GM18526 (cell line): ENCODE measurements around the gene TRUB1.

Source experiments
- POLR2A ChIP-seq: IDR thresholded peaks from 3 replicates; pipeline ENCODE4 v1.6.1; 2011; ENCODE audit not compliant: insufficient read length; ENCODE audit errors: extremely low read depth

Gene TRUB1

DNA sequence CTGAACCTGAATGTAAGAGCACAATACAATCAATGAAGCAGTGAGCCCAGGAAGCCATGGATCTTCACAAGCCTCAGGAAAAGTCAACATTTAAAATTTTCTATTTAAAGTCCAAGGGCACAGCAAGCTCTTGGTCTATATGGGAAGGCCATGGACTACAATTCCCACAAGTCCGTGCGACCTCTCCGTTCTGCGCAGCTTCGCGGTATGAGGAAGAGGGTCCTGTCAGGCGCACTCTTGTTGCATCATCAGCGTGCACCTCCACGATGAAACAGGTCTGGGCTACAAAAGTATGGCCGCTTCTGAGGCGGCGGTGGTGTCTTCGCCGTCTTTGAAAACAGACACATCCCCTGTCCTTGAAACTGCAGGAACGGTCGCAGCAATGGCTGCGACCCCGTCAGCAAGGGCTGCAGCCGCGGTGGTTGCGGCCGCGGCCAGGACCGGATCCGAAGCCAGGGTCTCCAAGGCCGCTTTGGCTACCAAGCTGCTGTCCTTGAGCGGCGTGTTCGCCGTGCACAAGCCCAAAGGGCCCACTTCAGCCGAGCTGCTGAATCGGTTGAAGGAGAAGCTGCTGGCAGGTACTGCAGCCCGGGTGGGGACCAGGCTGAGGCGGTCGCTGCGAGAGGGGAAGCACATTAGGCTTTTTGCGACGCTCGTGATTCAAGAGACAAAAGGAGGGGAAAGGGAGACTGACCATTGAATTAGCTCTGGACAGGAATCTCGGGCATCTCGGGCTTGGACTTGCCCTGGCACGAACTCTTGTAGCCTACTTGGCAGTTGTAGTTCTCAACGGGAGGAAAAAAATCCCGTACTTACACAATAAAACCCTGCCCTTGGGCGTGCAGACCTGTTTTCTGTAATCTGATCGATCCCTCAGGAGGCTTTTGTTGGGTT lies at the start of gene TRUB1:
Gene TRUB1, plus strand, starts transcription at position 234 of the 894 bp plus-strand sequence. Its CDS starts 59 bp downstream, at position 293.
- peak; percentile 84 for TF ChIP-seq POLR2A

DNA sequence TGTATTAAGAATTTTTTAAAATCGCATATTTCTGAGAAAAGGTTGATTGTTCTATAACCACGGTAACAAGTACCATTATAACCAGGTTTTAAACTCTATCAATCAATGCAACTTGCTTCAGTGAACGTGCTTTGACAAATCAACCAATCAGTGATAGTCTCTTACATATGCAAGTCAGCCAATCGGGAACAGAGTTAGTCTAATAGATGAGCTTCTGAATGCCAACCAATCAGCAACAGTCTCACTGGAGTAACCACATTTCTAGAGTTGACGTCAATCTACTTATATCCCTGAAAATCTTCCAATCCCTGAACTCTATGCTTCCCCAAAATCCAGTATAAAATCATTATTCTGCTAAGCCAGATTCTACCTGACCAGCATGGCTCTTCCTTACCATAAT lies 44.7 kb upstream of the TRUB1 start:
- no peak for TF ChIP-seq POLR2A

DNA sequence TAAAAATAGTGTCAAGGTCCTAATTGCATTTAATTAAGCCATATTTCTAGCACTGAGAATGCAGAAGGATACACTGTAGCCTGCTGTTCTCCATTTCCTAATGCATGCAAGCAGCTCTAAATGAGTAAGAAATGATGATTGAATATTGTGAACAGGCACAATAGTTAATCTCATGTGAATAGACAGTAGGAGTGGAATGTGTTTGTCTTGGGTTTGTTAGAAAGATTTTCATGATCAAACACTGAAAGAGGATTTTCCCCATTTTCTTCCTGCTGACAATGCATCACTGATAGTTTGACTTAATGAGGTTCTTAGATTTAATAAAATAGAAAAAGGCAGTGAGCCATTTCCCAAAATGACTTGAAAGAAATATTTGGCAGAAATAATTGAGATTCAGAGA lies 43.1 kb upstream of the TRUB1 start:
- no peak for TF ChIP-seq POLR2A

DNA sequence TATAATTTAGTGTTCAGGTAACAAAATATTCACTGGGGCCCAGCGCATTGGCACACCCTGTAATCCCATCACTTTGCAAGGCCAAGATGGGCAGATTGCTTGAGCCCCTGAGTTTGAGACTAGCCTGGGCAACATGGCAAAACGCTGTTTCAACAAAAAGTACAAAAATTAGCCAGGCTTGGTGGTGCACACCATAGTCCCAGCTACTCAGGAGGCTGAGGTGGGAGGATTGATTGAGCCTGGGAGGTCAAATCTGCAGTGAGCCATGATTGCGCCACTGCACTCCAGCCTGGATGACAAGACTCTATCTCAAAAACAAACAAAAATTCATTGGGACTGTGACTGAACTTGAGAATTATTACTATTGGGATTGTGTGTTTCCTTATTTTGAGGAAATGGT lies 40.4 kb upstream of the TRUB1 start:
- TF ChIP-seq POLR2A = no peak

DNA sequence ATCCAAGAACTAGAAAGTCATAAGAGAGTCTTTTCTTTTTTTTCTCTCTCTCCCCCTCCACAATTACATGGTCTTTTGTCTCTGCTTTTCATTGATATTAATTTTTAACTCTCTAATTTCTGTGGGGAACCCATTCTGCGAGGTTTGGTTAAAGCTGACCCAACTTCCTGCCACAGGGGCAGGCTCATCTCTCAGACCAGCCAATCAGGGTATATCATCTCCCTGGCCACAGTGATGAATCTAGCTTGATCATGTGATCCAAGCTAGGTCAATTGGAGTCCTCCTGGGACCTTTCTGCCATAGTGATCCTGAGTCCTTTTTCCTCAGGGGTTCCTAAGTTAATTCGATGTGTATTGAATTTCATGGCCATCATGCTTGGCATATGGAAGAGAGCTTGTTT lies 38.0 kb upstream of the TRUB1 start:
- no peak for TF ChIP-seq POLR2A

DNA sequence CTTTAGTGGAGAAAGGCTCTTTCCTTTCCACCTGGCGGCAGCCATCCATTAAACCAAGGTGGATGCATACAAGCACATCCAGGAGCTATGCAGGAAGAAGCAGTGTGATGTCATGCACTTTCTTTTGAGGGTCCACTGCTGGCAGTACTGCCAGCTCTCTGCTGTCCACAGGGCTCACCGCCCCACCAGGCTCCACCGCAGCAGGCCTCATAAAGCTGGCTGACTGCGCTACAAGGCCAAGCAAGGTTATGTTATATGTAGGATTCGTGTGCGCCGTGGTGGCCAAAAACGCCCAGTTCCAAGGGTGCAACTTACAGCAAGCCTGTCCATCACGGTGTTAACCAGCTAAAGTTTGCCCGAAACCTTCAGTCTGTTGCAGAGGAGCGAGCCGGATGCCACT lies 37.3 kb upstream of the TRUB1 start:
- no peak for TF ChIP-seq POLR2A

DNA sequence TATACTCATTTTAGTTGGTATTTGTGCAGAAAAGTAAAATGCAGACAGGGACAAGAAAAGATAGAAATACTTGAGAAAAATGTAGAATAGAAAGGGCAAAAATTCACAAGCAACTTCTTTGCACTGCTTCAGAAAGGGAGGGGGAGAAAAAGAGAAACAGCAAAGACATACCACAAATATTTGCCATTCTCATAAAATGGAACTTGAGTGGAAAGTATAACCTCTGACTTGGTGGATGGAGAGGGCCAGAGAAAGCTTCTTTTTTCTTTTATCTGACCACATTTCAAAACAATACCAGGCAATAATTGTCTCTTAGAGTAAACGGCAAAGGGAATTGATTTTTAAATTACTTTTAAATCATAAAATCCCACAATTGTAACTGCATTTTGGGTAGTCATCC lies 35.8 kb upstream of the TRUB1 start:
- no peak for TF ChIP-seq POLR2A

DNA sequence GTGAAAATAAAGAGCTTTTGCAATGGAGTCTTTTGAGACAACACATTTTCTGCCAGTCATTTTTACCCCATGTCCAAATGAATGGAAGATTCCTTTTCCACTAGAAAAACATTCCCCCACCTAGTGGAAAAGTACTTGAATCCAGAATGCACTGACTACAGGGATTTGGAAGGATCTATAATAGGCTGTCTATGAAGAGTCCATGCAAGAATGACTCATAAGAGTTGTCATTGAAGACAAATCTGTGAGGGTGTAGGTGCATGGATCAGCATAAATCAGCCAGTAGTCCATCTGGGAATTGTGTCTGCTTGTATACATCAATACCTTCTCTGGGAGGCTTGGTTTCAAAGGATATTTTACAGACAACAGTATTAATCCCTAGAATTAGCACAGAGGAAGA lies 32.5 kb upstream of the TRUB1 start:
- TF ChIP-seq POLR2A = no peak

DNA sequence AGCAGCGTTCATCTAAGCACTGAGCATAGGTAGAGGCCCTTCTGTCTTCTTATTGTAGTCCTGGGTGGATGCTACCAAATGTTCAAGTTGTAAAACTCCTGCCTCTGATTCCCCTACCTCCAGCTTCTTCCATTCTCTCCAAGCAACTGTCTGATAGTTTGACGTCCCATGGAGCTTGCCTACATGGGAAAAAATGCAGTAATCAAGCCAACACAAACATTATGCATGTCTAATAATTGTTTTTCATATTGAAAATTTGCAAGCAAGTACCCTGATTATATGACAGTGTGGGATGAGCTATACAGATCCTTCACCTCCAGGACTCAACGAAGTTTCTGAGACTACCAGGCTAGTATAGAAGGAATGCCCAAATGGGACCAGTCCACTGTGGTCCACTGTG lies 31.0 kb upstream of the TRUB1 start:
- no peak for TF ChIP-seq POLR2A

DNA sequence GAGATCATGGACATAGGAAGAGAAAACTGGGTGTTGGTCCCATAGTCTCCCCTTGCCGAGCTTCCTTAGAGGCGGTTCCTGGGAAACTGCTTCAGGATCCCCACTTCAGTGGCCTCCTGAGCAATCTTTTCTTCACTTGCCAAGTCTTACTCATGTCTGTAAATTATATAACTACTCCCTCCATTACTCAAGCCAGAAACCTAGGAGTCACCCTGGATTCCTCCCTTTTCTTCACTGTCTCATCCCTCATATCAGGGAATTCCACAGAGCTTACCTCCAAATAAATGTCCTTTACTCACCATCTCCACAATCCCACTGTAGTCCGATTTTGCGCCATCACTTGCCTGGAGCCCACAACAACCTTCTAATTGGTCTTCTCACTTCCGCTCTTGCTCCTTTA lies 29.1 kb upstream of the TRUB1 start:
- no peak for TF ChIP-seq POLR2A

DNA sequence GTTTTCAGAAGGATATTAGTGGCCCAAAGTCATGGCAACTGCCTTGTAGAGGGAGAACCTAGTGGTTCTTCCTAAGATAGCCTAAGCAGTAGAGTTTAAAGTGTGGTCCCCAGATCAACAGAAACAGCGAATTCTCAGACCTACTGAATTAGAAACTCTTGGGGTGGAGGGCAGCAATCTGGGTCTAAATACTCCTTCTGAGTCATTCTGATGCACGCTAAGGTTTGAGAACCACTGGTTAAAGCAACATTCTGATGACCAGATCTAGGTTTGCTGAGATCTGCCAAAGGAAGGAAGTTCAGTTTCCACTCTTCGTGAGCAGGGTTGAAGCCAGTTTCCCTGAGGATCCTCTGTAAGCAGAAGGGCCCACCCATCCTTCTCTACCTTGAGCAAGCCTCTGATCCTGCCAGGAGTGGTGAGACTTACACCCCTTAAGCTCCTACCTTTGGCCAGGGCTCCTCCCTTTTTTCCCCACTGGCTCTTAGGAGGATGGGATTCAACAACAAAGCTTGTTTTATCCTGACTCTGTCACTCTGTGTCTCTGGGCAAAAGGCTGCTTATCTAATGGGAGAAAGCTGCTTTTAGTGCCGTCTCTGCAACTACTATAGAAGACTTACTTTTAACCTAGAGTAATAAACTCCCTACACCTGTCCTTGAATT lies 26.8 kb upstream of the TRUB1 start:
- no peak for TF ChIP-seq POLR2A

DNA sequence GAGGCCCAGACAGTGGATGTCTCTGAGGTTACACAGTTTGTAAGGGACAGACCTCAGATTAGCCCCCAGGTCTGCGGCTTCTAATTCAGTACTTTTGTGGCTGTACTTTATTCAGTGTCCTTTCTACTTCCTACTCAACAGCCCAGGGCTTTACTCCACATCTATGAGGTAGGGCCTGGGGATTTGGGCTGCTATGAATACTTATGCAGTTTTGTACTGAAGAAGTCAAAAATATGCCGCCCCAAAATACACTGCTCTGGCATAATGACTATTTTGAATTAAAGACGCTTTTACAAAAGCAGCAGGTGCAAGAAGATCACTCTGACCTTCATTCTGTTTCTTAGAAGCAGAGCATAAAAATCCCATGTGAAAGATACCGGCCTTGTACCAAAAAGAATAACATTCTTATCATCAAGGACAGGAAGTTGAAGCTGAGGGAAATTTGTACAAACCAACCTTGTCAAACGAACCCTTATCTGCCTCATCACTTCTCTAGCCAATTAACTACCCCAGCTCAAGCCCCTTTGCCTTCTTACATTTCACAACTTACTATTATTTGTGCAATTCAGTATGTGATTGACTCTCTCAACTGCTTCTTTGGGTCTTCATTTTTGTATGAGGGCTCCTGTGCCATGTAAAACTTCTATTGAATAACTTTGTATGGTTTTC lies 26.1 kb upstream of the TRUB1 start:
- TF ChIP-seq POLR2A = no peak

DNA sequence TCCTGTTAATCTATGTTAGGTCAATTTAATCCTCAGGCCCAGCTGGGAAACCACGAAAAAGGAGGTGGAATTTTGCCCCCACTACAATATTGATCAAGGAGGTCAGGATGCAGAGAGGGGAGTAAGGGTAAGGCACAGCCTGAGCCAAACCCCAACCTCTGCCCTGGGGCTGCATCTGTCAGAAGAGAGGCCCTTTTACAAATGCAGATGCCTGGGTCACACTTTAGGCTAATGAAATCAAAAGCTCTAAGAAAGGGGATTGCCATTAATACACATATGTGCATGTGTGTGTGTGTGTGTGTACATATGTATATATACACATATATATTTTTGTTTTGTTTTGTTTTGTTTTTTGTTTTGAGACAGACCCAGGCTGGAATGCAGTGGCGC lies 25.5 kb upstream of the TRUB1 start:
- no peak for TF ChIP-seq POLR2A

DNA sequence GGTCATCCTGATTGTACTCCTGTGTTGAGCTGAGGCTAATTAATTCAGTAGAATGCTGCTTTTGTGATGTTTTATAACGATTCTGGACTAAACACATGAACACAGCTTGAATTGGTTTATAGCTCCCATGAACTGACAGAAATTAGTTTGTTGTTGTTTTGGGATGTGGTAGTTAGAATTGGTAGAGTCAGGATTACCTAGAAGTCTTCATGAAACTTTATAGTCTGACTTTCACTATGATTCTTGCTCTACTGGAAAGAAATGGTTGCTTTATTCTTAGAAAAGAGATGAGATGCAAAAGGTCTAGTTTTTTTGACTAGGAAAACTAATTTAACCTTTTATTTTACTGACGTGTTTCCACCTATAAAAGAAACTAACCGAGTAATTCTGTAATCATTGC lies 23.4 kb upstream of the TRUB1 start:
- TF ChIP-seq POLR2A = no peak

DNA sequence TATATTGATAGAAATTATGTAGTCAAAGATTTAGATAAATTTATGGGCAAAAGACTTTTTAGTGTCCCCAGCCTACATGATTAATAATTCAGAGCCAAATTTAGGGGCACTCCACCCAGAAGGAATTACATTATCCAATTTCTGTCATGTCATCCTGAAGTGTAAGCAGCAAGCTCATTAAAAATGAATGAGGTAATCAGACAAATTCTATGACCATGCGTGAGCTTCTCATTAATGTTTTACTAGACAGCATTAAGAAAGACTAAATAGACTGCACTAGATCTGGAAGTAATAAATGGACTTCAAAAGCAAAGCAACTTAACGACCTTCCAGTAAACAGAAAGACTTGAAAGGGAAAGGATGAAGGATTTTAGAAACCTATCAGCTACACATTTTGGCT lies 22.7 kb upstream of the TRUB1 start:
- no peak for TF ChIP-seq POLR2A

DNA sequence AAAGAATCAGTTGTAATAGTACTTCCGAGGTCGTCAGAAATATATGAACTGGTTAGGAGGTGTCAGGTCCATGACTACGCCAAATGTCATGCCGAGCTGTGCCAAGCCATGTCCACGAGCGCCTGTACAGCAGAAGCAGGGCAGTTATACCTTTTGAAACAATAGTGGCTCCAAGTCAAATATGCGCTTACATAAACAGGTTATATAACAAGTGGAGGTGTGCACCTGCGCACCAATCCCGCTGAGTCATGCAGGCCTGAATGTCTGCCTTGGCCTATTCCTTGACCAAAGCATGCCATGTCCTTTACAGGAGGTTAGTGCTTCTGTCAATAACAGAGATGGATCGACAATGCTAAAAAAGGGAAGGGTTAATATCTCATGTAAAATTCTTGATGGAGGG lies 21.3 kb upstream of the TRUB1 start:
- no peak for TF ChIP-seq POLR2A

DNA sequence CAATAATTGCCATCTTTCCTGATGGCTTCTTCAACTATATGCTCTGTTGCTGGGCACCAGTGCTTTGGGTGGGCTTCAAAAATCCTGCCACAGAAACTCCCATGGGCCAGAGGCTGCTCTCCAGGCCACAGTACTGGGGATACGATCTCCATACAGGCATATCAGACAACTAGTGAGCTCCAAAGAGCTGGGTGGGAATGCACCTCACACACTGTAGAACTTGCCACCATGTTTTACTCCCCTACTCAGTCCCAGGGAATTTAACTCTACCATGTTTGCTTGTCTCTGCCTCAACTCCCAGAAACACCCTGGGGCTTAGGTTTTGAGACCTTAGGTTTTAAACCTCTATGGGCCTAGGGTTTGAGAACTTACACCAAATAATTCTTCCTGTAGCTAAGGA lies 20.5 kb upstream of the TRUB1 start:
- no peak for TF ChIP-seq POLR2A
